Trophoblast cell (in vitro differentiated cells and primary cell): Measurements from ENCODE around the gene ACAD10.

ENCODE experiments used
- DNase-seq, 2 donors: peaks; one replicate each; pipeline ENCODE4 v3.0.0-alpha.2; 2016
- H2AFZ ChIP-seq: 2 replicates; pipeline ENCODE4 v1.6.1; 2013; ENCODE audit warnings: low read length, moderate library complexity, mild to moderate bottlenecking; ENCODE audit not compliant: insufficient read depth, poor library complexity
- H2AK5ac ChIP-seq: 2 replicates; pipeline ENCODE4 v1.6.1; 2013; ENCODE audit warnings: mild to moderate bottlenecking, low read length
- H2BK120ac ChIP-seq: 2 replicates; pipeline ENCODE4 v1.6.1; 2013; ENCODE audit warnings: low read length, mild to moderate bottlenecking, moderate library complexity; ENCODE audit not compliant: insufficient read depth, poor library complexity
- H2BK12ac ChIP-seq: 2 replicates; pipeline ENCODE4 v1.6.1; 2013; ENCODE audit warnings: mild to moderate bottlenecking, low read length, moderate library complexity
- H2BK5ac ChIP-seq: 2 replicates; pipeline ENCODE4 v1.6.1; 2013; ENCODE audit warnings: low read length, low read depth, moderate library complexity, mild to moderate bottlenecking; ENCODE audit not compliant: poor library complexity
- H3K14ac ChIP-seq: 2 replicates; pipeline ENCODE4 v1.6.1; 2013; ENCODE audit warnings: mild to moderate bottlenecking, low read length
- H3K18ac ChIP-seq: 2 replicates; pipeline ENCODE4 v1.6.1; 2013; ENCODE audit warnings: mild to moderate bottlenecking, low read length
- H3K23ac ChIP-seq: 2 replicates; pipeline ENCODE4 v1.6.1; 2013; ENCODE audit warnings: low read length
- H3K27ac ChIP-seq: 2 replicates; pipeline ENCODE4 v1.5.1; 2013; ENCODE audit warnings: low read depth, mild to moderate bottlenecking, inconsistent platforms, low read length, moderate library complexity
- H3K27me3 ChIP-seq: 2 replicates; pipeline ENCODE4 v1.6.1; 2013; ENCODE audit warnings: inconsistent platforms, mild to moderate bottlenecking, low read length, moderate library complexity; ENCODE audit not compliant: insufficient read depth
- H3K36me3 ChIP-seq, 2 experiments: 1 replicate in 1 of 2; 2 replicates in 1 of 2; pipeline ENCODE4 v1.6.1; 2013; ENCODE audit warnings: low read length in 2 of 2, mild to moderate bottlenecking in 2 of 2, moderate library complexity in 1 of 2; ENCODE audit not compliant: insufficient read depth in 2 of 2, control insufficient read depth in 1 of 2
- H3K4ac ChIP-seq: 2 replicates; pipeline ENCODE4 v1.6.1; 2013; ENCODE audit warnings: low read depth, mild to moderate bottlenecking, low read length, moderate library complexity
- H3K4me1 ChIP-seq, 2 experiments: 1 replicate in 1 of 2; 2 replicates in 1 of 2; pipeline ENCODE4 v1.6.1; 2013; ENCODE audit warnings: low read length in 2 of 2, mild to moderate bottlenecking in 2 of 2, moderate library complexity in 1 of 2; ENCODE audit not compliant: insufficient read depth in 2 of 2, control insufficient read depth in 1 of 2
- H3K4me2 ChIP-seq: 2 replicates; pipeline ENCODE4 v1.6.1; 2013; ENCODE audit warnings: inconsistent platforms, mild to moderate bottlenecking, low read length, moderate library complexity
- H3K4me3 ChIP-seq: 2 replicates; pipeline ENCODE4 v1.5.1; 2013; ENCODE audit warnings: mild to moderate bottlenecking, low read depth, low read length, inconsistent platforms
- H3K79me1 ChIP-seq: one replicate; pipeline ENCODE4 v1.6.1; 2013; ENCODE audit warnings: low read length
- H3K79me2 ChIP-seq: 2 replicates; pipeline ENCODE4 v1.6.1; 2013; ENCODE audit warnings: low read length, mild to moderate bottlenecking; ENCODE audit not compliant: control insufficient read depth, insufficient read depth, poor library complexity
- H3K9ac ChIP-seq: 2 replicates; pipeline ENCODE4 v1.6.1; 2013; ENCODE audit warnings: mild to moderate bottlenecking, low read length
- H3K9me3 ChIP-seq: 2 replicates; pipeline ENCODE4 v1.6.1; 2013; ENCODE audit warnings: low read depth, mild to moderate bottlenecking, control low read depth, inconsistent platforms, low read length; ENCODE audit not compliant: insufficient read depth
- H4K12ac ChIP-seq: 2 replicates; pipeline ENCODE4 v1.6.1; 2013; ENCODE audit warnings: low read depth, mild to moderate bottlenecking, low read length, moderate library complexity
- H4K8ac ChIP-seq: 2 replicates; pipeline ENCODE4 v1.6.1; 2013; ENCODE audit warnings: low read depth, mild to moderate bottlenecking, low read length, moderate library complexity
- H4K91ac ChIP-seq: one replicate; pipeline ENCODE4 v1.6.1; 2013; ENCODE audit warnings: low read depth, mild to moderate bottlenecking, low read length, moderate library complexity
- WGBS: extraction: QIAGEN DNeasy Blood & Tissue Kit; methylation state at CpG from one replicate; pipeline ENCODE4 v1.1.7; 2013; ENCODE audit warnings: missing lambda C conversion rate; ENCODE audit not compliant: insufficient read length, insufficient coverage; ENCODE audit errors: extremely low coverage; 5-methylcytosine and 5-hydroxymethylcytosine counted together

Gene ACAD10

GRCh38 chr12:111754671-111755070, 68.8 kb downstream of the ACAD10 start:
- Histone ChIP-seq H3K27me3 (no peaks in the 10 kb centered on the region), H3K9ac (no peak overlapping the region), H2BK12ac (peak overlapping the region; percentile 37), H3K4me1 (peaks cover 22 to 28% of the 10 kb centered on the region in 2 experiments), H3K36me3 (peaks cover 9 to 15% of the 10 kb centered on the region in 2 experiments), H4K12ac (no peak overlapping the region), H3K4me3 (no peak overlapping the region), H3K14ac (no peak overlapping the region), H2AK5ac (peak overlapping the region; percentile 91), H4K8ac (peak overlapping the region; percentile 22), H3K4ac (peak overlapping the region; percentile 19), H2AFZ (no peak overlapping the region), H2BK120ac (peak overlapping the region; percentile 4), H3K18ac (peak overlapping the region; percentile 37), H3K27ac (no peak overlapping the region), H3K79me1 (peaks cover 24% of the 10 kb centered on the region), H3K23ac (no peak overlapping the region), H4K91ac (peak overlapping the region; percentile 75), H3K79me2 (no peaks in the 10 kb centered on the region), H2BK5ac (no peak overlapping the region), H3K4me2 (no peak overlapping the region), H3K9me3 (peaks cover 4% of the 10 kb centered on the region)
- no CpG with 5 or more reads among the region's 8 CpGs for WGBS
- DNase-seq, result no peak

GRCh38 chr12:111756196-111756595, 70.3 kb downstream of the ACAD10 start:
- peak overlapping the region; percentile 65 for H2BK120ac ChIP-seq
- H3K4ac ChIP-seq, result no peak overlapping the region
- peak overlapping the region; percentile 77 for H4K91ac ChIP-seq
- no peak overlapping the region for H3K4me2 ChIP-seq
- WGBS, result no CpG with 5 or more reads among the region's 15 CpGs
- H3K23ac ChIP-seq, result no peak overlapping the region
- H3K79me1 ChIP-seq, result peaks cover 24% of the 10 kb centered on the region
- peak overlapping the region; percentile 62 for H2BK12ac ChIP-seq
- no peak for DNase-seq
- H3K4me1 ChIP-seq, result peaks cover 22 to 28% of the 10 kb centered on the region in 2 experiments
- H3K36me3 ChIP-seq, result peaks cover 9 to 15% of the 10 kb centered on the region in 2 experiments
- peak overlapping the region; percentile 31 for H2BK5ac ChIP-seq
- H3K9me3 ChIP-seq, result peaks cover 4% of the 10 kb centered on the region
- H2AK5ac ChIP-seq, result peak overlapping the region; percentile 25
- H3K18ac ChIP-seq, result no peak overlapping the region
- H3K4me3 ChIP-seq, result no peak overlapping the region
- no peak overlapping the region for H3K9ac ChIP-seq
- no peak overlapping the region for H4K12ac ChIP-seq
- no peak overlapping the region for H3K27ac ChIP-seq
- no peak overlapping the region for H2AFZ ChIP-seq
- H3K27me3 ChIP-seq, result no peaks in the 10 kb centered on the region
- H3K79me2 ChIP-seq, result no peaks in the 10 kb centered on the region
- peak overlapping the region; percentile 36 for H4K8ac ChIP-seq
- H3K14ac ChIP-seq, result peak overlapping the region; percentile 24

- peak overlapping the region; percentile 24 for H3K4ac ChIP-seq
- H3K23ac ChIP-seq, result no peak overlapping the region
- H2BK120ac ChIP-seq, result peak overlapping the region; percentile 65
- no peak overlapping the region for H3K27ac ChIP-seq
- no peak overlapping the region for H3K4me2 ChIP-seq
- peak overlapping the region; percentile 62 for H2BK12ac ChIP-seq
- H3K18ac ChIP-seq, result no peak overlapping the region
- WGBS, result no CpG with 5 or more reads among the region's 7 CpGs
- peak overlapping the region; percentile 24 for H3K14ac ChIP-seq
- no peak overlapping the region for H2AFZ ChIP-seq
- H3K4me1 ChIP-seq, result peaks cover 22 to 28% of the 10 kb centered on the region in 2 experiments
- no peak overlapping the region for H4K12ac ChIP-seq
- H2BK5ac ChIP-seq, result peak overlapping the region; percentile 31
- DNase-seq, result no peak
- no peaks in the 10 kb centered on the region for H3K27me3 ChIP-seq
- H3K4me3 ChIP-seq, result no peak overlapping the region
- H4K8ac ChIP-seq, result peak overlapping the region; percentile 36
- H2AK5ac ChIP-seq, result peak overlapping the region; percentile 74
- peaks cover 9 to 15% of the 10 kb centered on the region in 2 experiments for H3K36me3 ChIP-seq
- no peak overlapping the region for H3K9ac ChIP-seq
- H3K9me3 ChIP-seq, result peaks cover 4% of the 10 kb centered on the region
- peak overlapping the region; percentile 77 for H4K91ac ChIP-seq
- H3K79me1 ChIP-seq, result peaks cover 24% of the 10 kb centered on the region
- no peaks in the 10 kb centered on the region for H3K79me2 ChIP-seq
Observed at GRCh38 chr12:111756681-111757080, 70.8 kb downstream of the ACAD10 start.

- Histone ChIP-seq H2BK120ac (peak overlapping the region; percentile 72), H2AFZ (peak overlapping the region; percentile 54), H3K36me3 (peaks cover 9 to 15% of the 10 kb centered on the region in 2 experiments), H3K18ac (peak overlapping the region; percentile 57), H4K12ac (peak overlapping the region; percentile 23), H2BK12ac (peak overlapping the region; percentile 72), H4K91ac (peak overlapping the region; percentile 82), H2BK5ac (peak overlapping the region; percentile 74), H2AK5ac (peak overlapping the region; percentile 80), H3K9ac (no peak overlapping the region), H3K14ac (peak overlapping the region; percentile 63), H3K4ac (peak overlapping the region; percentile 31), H3K4me2 (no peak overlapping the region), H3K9me3 (peaks cover 4% of the 10 kb centered on the region), H3K27me3 (no peaks in the 10 kb centered on the region), H4K8ac (peak overlapping the region; percentile 66), H3K23ac (no peak overlapping the region), H3K4me3 (no peak overlapping the region), H3K4me1 (peaks cover 22 to 28% of the 10 kb centered on the region in 2 experiments), H3K79me2 (no peaks in the 10 kb centered on the region), H3K79me1 (peaks cover 24% of the 10 kb centered on the region), H3K27ac (peak overlapping the region; percentile 87)
- WGBS, result no CpG with 5 or more reads among the region's 15 CpGs
- DNase-seq, result no peak
Observed at GRCh38 chr12:111757361-111758119, 71.7 kb downstream of the ACAD10 start.
